Osteocyte (in vitro differentiated cells): Measurements from ENCODE around the gene SH3BGRL2. TPM values are rescaled to one million over a fixed set of nuclear protein-coding genes. Genes with fewer than 3 reads are reported as not detected.

Experiments
- DNase-seq: peaks from one replicate; pipeline ENCODE4 v3.0.0; 2021; ENCODE audit warnings: mixed read lengths; ENCODE audit not compliant: unreplicated experiment; ENCODE audit errors: extremely low spot score
- H3K27ac Mint-ChIP-seq: one replicate; pipeline ENCODE4 v1.8.0; 2021; ENCODE audit warnings: mild to moderate bottlenecking, mixed read lengths; ENCODE audit not compliant: unreplicated experiment
- H3K27me3 Mint-ChIP-seq: one replicate; pipeline ENCODE4 v1.8.0; 2021; ENCODE audit warnings: mixed read lengths; ENCODE audit not compliant: unreplicated experiment
- H3K36me3 Mint-ChIP-seq: one replicate; pipeline ENCODE4 v1.8.0; 2021; ENCODE audit warnings: mixed read lengths; ENCODE audit not compliant: unreplicated experiment
- H3K4me1 Mint-ChIP-seq: one replicate; pipeline ENCODE4 v1.8.0; 2021; ENCODE audit warnings: mixed read lengths; ENCODE audit not compliant: unreplicated experiment
- H3K4me3 Mint-ChIP-seq: one replicate; pipeline ENCODE4 v1.8.0; 2021; ENCODE audit warnings: mild to moderate bottlenecking, moderate library complexity, mixed read lengths; ENCODE audit not compliant: unreplicated experiment
- H3K9me3 Mint-ChIP-seq: one replicate; pipeline ENCODE4 v1.8.0; 2021; ENCODE audit warnings: mixed read lengths; ENCODE audit not compliant: unreplicated experiment
- CTCF ChIP-seq: fragments of 200-600 bp; sonication (generic); IDR thresholded peaks from 2 replicates; pipeline ENCODE4 v1.5.0; 2021; ENCODE audit warnings: antibody characterized with exemption, mild to moderate bottlenecking, moderate library complexity
- total RNA-seq: library from RNA; stranded (reverse); gene quantifications from 2 replicates; pipeline ENCODE4 v1.2.1, GENCODE V29; 2021

The SH3BGRL2 gene
- total RNA-seq, 1 donor from 2014 or later = 1.9 TPM

GRCh38 chr6:79604583-79605037 lies 26.5 kb upstream of the SH3BGRL2 start:
- TF ChIP-seq CTCF = no peak
- Mint-ChIP-seq H3K4me3 (no peak overlapping the region), H3K4me1 (peaks cover 21% of the 10 kb centered on the region), H3K27ac (no peak overlapping the region), H3K27me3 (no peaks in the 10 kb centered on the region), H3K36me3 (no peaks in the 10 kb centered on the region), H3K9me3 (no peaks in the 10 kb centered on the region)
- DNase-seq = no peak

- H3K27ac Mint-ChIP-seq = no peak overlapping the region
- no peak for TF ChIP-seq CTCF
These were observed 26.1 kb upstream of the SH3BGRL2 start for GRCh38 chr6:79605061-79605460.

GRCh38 chr6:79605968-79606764 lies 25.0 kb upstream of the SH3BGRL2 start:
- Mint-ChIP-seq H3K27ac (no peak overlapping the region), H3K36me3 (no peaks in the 10 kb centered on the region), H3K4me1 (peaks cover 9% of the 10 kb centered on the region), H3K9me3 (no peaks in the 10 kb centered on the region), H3K27me3 (no peaks in the 10 kb centered on the region), H3K4me3 (no peak overlapping the region)
- TF ChIP-seq CTCF = no peak
- no peak for DNase-seq

More at GRCh38 chr6:79605061-79605460, 26.1 kb upstream of the SH3BGRL2 start:
- no peaks in the 10 kb centered on the region for H3K9me3 Mint-ChIP-seq
- DNase-seq = no peak
- H3K27me3 Mint-ChIP-seq = no peaks in the 10 kb centered on the region
- no peak overlapping the region for H3K4me3 Mint-ChIP-seq
- no peaks in the 10 kb centered on the region for H3K36me3 Mint-ChIP-seq
- H3K4me1 Mint-ChIP-seq = peaks cover 20% of the 10 kb centered on the region

GRCh38 chr6:79607000-79607399 lies 24.1 kb upstream of the SH3BGRL2 start:
- Mint-ChIP-seq H3K9me3 (no peaks in the 10 kb centered on the region), H3K4me3 (no peak overlapping the region), H3K36me3 (no peaks in the 10 kb centered on the region), H3K27ac (no peak overlapping the region), H3K27me3 (no peaks in the 10 kb centered on the region), H3K4me1 (peaks cover 9% of the 10 kb centered on the region)
- no peak for DNase-seq
- TF ChIP-seq CTCF = no peak

- no peak for DNase-seq
These were observed 22.6 kb upstream of the SH3BGRL2 start for GRCh38 chr6:79608334-79609224.

More at GRCh38 chr6:79608334-79609224, 22.6 kb upstream of the SH3BGRL2 start:
- no peak for TF ChIP-seq CTCF
- peaks cover 6% of the 10 kb centered on the region for H3K4me1 Mint-ChIP-seq
- H3K27me3 Mint-ChIP-seq = no peaks in the 10 kb centered on the region
- no peaks in the 10 kb centered on the region for H3K36me3 Mint-ChIP-seq
- H3K9me3 Mint-ChIP-seq = no peaks in the 10 kb centered on the region
- H3K4me3 Mint-ChIP-seq = no peak overlapping the region
- no peak overlapping the region for H3K27ac Mint-ChIP-seq
